ENCODE measurements around the gene MGP. TPM values are rescaled to one million over a fixed set of nuclear protein-coding genes. Genes with fewer than 3 reads are reported as not detected.
A peak's percentile ranks its signal among the peaks of the same experiment; 100 is the strongest.

MGP gene
- total and polyA plus RNA-seq, 7 experiments from 2014 or later, result 0.48 to 4.1 (median 1.1) TPM; not detected in 3

GRCh38 chr12:14860490-14860889, 25.2 kb downstream of the MGP start:
- H3K27me3 ChIP-seq (ENCODE audit: control insufficient read depth in 2 of 2, insufficient read depth in 2 of 2, low read length in 2 of 2), result no peaks in the 10 kb centered on the region
- no peak overlapping the region for H3K27ac ChIP-seq (ENCODE audit: low read depth, low read length)
- ChIA-PET CTCF (no interaction called here), POLR2A (no interaction called here)
- H3K4me3 Mint-ChIP-seq, result no peak overlapping the region
- no peaks in the 10 kb centered on the region for H3K36me3 ChIP-seq (ENCODE audit: control insufficient read depth in 2 of 3, insufficient read depth in 3 of 3, low read length in 3 of 3)
- no peak for DNase-seq
- peaks cover 0 to 1% (median 0%) of the 10 kb centered on the region in 7 donors for H3K4me1 Mint-ChIP-seq
- peaks cover 5 to 16% (median 12%) of the 10 kb centered on the region in 5 donors for H3K36me3 Mint-ChIP-seq
- no peak overlapping the region for H3K4me3 ChIP-seq (ENCODE audit: low read length)
- no peak overlapping the region for H3K27ac Mint-ChIP-seq
- no peaks in the 10 kb centered on the region for H3K27me3 Mint-ChIP-seq
- no peaks in the 10 kb centered on the region for H3K9me3 ChIP-seq (ENCODE audit: control insufficient read depth in 2 of 3, low read length in 3 of 3)
- intact Hi-C loops (cut with micrococcal nuclease), result no loop called here
- ATAC-seq, result no peak
- no peaks in the 10 kb centered on the region for H3K4me1 ChIP-seq (ENCODE audit: control insufficient read depth in 2 of 2, insufficient read depth in 2 of 2, low read length in 2 of 2)
- H3K9me3 Mint-ChIP-seq, result peaks cover 7 to 50% (median 23%) of the 10 kb centered on the region in 11 donors

- H3K4me1 Mint-ChIP-seq, result peaks cover 0 to 1% (median 0%) of the 10 kb centered on the region in 7 donors
- H3K4me1 ChIP-seq (ENCODE audit: control insufficient read depth in 2 of 2, insufficient read depth in 2 of 2, low read length in 2 of 2), result no peaks in the 10 kb centered on the region
- H3K4me3 Mint-ChIP-seq, result no peak overlapping the region
- intact Hi-C loops (cut with micrococcal nuclease), result no loop called here
- ChIA-PET POLR2A (no interaction called here), CTCF (no interaction called here)
- H3K27me3 Mint-ChIP-seq, result no peaks in the 10 kb centered on the region
- no peaks in the 10 kb centered on the region for H3K27me3 ChIP-seq (ENCODE audit: control insufficient read depth in 2 of 2, insufficient read depth in 2 of 2, low read length in 2 of 2)
- peaks cover 4 to 16% (median 12%) of the 10 kb centered on the region in 5 donors for H3K36me3 Mint-ChIP-seq
- no peaks in the 10 kb centered on the region for H3K9me3 ChIP-seq (ENCODE audit: control insufficient read depth in 2 of 3, low read length in 3 of 3)
- DNase-seq (no peak), ATAC-seq (no peak)
- no peaks in the 10 kb centered on the region for H3K36me3 ChIP-seq (ENCODE audit: control insufficient read depth in 2 of 3, insufficient read depth in 3 of 3, low read length in 3 of 3)
- no peak overlapping the region for H3K4me3 ChIP-seq (ENCODE audit: low read length)
- H3K27ac Mint-ChIP-seq, result no peak overlapping the region
- H3K9me3 Mint-ChIP-seq, result peaks cover 6 to 45% (median 20%) of the 10 kb centered on the region in 11 donors
- H3K27ac ChIP-seq (ENCODE audit: low read depth, low read length), result no peak overlapping the region
These were observed 27.1 kb downstream of the MGP start for GRCh38 chr12:14858513-14858912.

DNA sequence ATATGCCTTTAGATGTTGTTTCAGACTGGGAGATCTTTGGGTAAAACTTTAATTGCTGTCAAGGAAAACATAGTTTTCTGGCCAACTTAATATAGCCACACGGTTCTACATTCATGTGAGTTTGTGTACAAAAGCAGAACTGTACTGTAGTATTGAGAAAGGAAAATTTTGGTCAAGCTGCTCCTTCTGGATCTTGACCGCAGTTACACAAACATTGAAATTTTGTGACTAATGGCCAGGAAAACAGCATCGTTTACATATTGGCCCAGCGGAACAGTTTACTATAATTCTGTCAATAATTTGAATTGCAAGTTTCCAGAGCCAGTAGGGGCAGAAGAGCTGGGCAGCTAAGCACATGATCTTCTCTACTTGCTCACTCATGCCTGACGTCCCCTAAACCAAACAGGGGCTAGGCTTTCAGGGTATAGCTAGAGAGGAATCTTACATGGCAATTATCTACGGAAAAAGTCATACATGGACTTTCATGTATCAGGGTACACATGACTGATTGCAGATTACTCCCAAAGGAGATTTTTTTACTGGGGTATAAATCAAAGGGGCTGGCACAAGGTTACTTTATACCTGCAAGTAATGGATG, 31.0 kb downstream of the MGP start:
- Histone ChIP-seq H3K27me3 (ENCODE audit: control insufficient read depth in 2 of 2, insufficient read depth in 2 of 2, low read length in 2 of 2) (no peaks in the 10 kb centered on the region), H3K4me3 (ENCODE audit: low read length) (no peak overlapping the region), H3K27ac (ENCODE audit: low read depth, low read length) (no peak overlapping the region), H3K9me3 (ENCODE audit: control insufficient read depth in 2 of 3, low read length in 3 of 3) (no peaks in the 10 kb centered on the region), H3K36me3 (ENCODE audit: control insufficient read depth in 2 of 3, insufficient read depth in 3 of 3, low read length in 3 of 3) (no peaks in the 10 kb centered on the region), H3K4me1 (ENCODE audit: control insufficient read depth in 2 of 2, insufficient read depth in 2 of 2, low read length in 2 of 2) (no peaks in the 10 kb centered on the region)
- Mint-ChIP-seq H3K27me3 (no peaks in the 10 kb centered on the region), H3K4me1 (peaks cover 0 to 2% (median 0%) of the 10 kb centered on the region in 7 donors), H3K27ac (no peak overlapping the region), H3K4me3 (no peak overlapping the region), H3K36me3 (peaks cover 0 to 9% (median 6%) of the 10 kb centered on the region in 5 donors), H3K9me3 (peaks cover 2 to 27% (median 10%) of the 10 kb centered on the region in 11 donors)
- intact Hi-C loops (cut with micrococcal nuclease), result no loop called here
- POLR2A ChIA-PET, result no interaction called here
- DNase-seq (no peak), ATAC-seq (no peak)
- CTCF ChIA-PET, result interaction anchor here (1.3 kb wide), 1 partner anchor 9 kb away, joined by 6 read pairs; no protein-coding TSS in a partner anchor

DNA sequence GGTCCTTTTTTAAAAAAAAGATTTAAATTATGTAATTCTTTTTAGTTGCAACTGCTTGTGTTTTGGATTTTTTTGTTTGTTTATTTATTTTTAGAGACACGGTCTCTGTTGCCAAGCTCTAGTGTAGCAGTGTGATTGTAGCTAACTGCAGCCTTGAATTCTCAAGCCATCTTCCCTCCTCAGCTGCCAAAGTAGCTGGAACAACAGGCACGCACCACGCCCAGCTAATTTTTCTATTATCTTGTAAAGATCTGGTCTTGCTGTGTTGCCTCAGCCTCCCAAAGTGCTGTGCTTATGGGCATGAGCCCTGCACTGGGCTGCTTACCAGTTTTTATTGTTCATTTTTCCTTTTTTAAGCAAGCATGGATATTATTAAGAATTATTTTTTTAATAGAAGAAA, 31.7 kb downstream of the MGP start:
- ChIA-PET POLR2A (interaction anchor here (1.6 kb wide), 1 partner anchor 85 kb away, joined by 3 read pairs; no protein-coding TSS in a partner anchor), CTCF (no interaction called here)
- H3K4me3 Mint-ChIP-seq, result no peak overlapping the region

DNA sequence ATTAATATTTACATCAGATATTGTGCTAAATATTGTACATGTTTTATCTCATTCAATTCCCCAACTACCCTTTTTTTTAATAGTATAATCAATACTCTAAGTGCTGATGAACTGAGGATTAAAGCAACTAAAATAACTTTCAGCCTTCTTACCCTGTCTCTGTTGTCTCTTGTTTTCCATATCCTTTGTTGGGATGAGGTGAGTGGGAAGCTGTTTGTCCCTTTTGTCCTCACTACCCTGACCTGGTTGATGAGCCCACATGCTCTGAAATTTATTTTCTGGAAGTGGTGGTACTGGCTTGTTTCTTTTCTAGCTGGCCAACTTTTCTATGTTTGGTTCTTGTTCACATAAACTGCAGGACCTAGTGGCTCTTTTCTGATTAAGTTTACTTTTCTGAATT, 32.8 kb downstream of the MGP start:
- no peak overlapping the region for H3K27ac ChIP-seq (ENCODE audit: low read depth, low read length)
- Mint-ChIP-seq H3K27ac (peak overlapping the region in 2 of 9 donors; percentile 20 to 82), H3K4me1 (peaks cover 0 to 2% (median 0%) of the 10 kb centered on the region in 7 donors), H3K36me3 (peaks cover 0 to 5% (median 0%) of the 10 kb centered on the region in 5 donors), H3K4me3 (no peak overlapping the region), H3K27me3 (no peaks in the 10 kb centered on the region), H3K9me3 (peaks cover 0 to 12% (median 6%) of the 10 kb centered on the region in 11 donors)
- no peaks in the 10 kb centered on the region for H3K4me1 ChIP-seq (ENCODE audit: control insufficient read depth in 2 of 2, insufficient read depth in 2 of 2, low read length in 2 of 2)
- CTCF ChIA-PET, result interaction anchor here (1.5 kb wide), 1 partner anchor 10 kb away, joined by 3 read pairs; the partner anchor contains the start of gene ART4
- POLR2A ChIA-PET, result interaction anchor here (0.8 to 1.6 kb wide), 2 partner anchors 84 to 127 kb away, joined by 3 read pairs; no protein-coding TSS in a partner anchor
- H3K36me3 ChIP-seq (ENCODE audit: control insufficient read depth in 2 of 3, insufficient read depth in 3 of 3, low read length in 3 of 3), result no peaks in the 10 kb centered on the region
- intact Hi-C loops (cut with micrococcal nuclease), result loop anchor here in 1 of 2 donors (1.0 kb wide), 1 partner anchor 31 kb away; no protein-coding TSS in a partner anchor
- ATAC-seq, result no peak
- H3K27me3 ChIP-seq (ENCODE audit: control insufficient read depth in 2 of 2, insufficient read depth in 2 of 2, low read length in 2 of 2), result no peaks in the 10 kb centered on the region
- H3K4me3 ChIP-seq (ENCODE audit: low read length), result no peak overlapping the region
- no peak for DNase-seq
- H3K9me3 ChIP-seq (ENCODE audit: control insufficient read depth in 2 of 3, low read length in 3 of 3), result no peaks in the 10 kb centered on the region

More for the DNA sequence above, 31.7 kb downstream of the MGP start:
- no peaks in the 10 kb centered on the region for H3K27me3 Mint-ChIP-seq
- DNase-seq (no peak), ATAC-seq (no peak)
- peaks cover 0 to 20% (median 6%) of the 10 kb centered on the region in 11 donors for H3K9me3 Mint-ChIP-seq
- Histone ChIP-seq H3K36me3 (ENCODE audit: control insufficient read depth in 2 of 3, insufficient read depth in 3 of 3, low read length in 3 of 3) (no peaks in the 10 kb centered on the region), H3K4me1 (ENCODE audit: control insufficient read depth in 2 of 2, insufficient read depth in 2 of 2, low read length in 2 of 2) (no peaks in the 10 kb centered on the region), H3K4me3 (ENCODE audit: low read length) (no peak overlapping the region), H3K27me3 (ENCODE audit: control insufficient read depth in 2 of 2, insufficient read depth in 2 of 2, low read length in 2 of 2) (no peaks in the 10 kb centered on the region), H3K9me3 (ENCODE audit: control insufficient read depth in 2 of 3, low read length in 3 of 3) (no peaks in the 10 kb centered on the region), H3K27ac (ENCODE audit: low read depth, low read length) (no peak overlapping the region)
- H3K27ac Mint-ChIP-seq, result no peak overlapping the region
- intact Hi-C loops (cut with micrococcal nuclease), result loop anchor here in 1 of 2 donors (1.0 kb wide), 1 partner anchor 30 kb away; no protein-coding TSS in a partner anchor
- peaks cover 0 to 2% (median 0%) of the 10 kb centered on the region in 7 donors for H3K4me1 Mint-ChIP-seq
- peaks cover 0 to 5% (median 0%) of the 10 kb centered on the region in 5 donors for H3K36me3 Mint-ChIP-seq

- POLR2A ChIA-PET, result interaction anchor here (1.8 kb wide), 1 partner anchor 145 kb away, joined by 8 read pairs; no protein-coding TSS in a partner anchor
- intact Hi-C loops (cut with micrococcal nuclease), result no loop called here
These were observed 34.6 kb downstream of the MGP start for GRCh38 chr12:14850929-14851663.

More at GRCh38 chr12:14850929-14851663, 34.6 kb downstream of the MGP start:
- H3K36me3 Mint-ChIP-seq, result peaks cover 0 to under 1% (median 0%) of the 10 kb centered on the region in 5 donors
- CTCF ChIA-PET, result interaction anchor here (0.8 to 1.2 kb wide), 3 partner anchors 143 to 371 kb away, joined by 3 to 7 read pairs (median 3); partner anchors contain the start of gene RERG
- H3K27ac ChIP-seq (ENCODE audit: low read depth, low read length), result no peak overlapping the region
- DNase-seq (no peak), ATAC-seq (no peak)
- no peak overlapping the region for H3K4me3 Mint-ChIP-seq
- H3K9me3 Mint-ChIP-seq, result peaks cover 0 to under 1% (median 0%) of the 10 kb centered on the region in 11 donors
- no peaks in the 10 kb centered on the region for H3K9me3 ChIP-seq (ENCODE audit: control insufficient read depth in 2 of 3, low read length in 3 of 3)
- H3K36me3 ChIP-seq (ENCODE audit: control insufficient read depth in 2 of 3, insufficient read depth in 3 of 3, low read length in 3 of 3), result no peaks in the 10 kb centered on the region
- no peaks in the 10 kb centered on the region for H3K4me1 ChIP-seq (ENCODE audit: control insufficient read depth in 2 of 2, insufficient read depth in 2 of 2, low read length in 2 of 2)
- no peaks in the 10 kb centered on the region for H3K27me3 Mint-ChIP-seq
- no peak overlapping the region for H3K4me3 ChIP-seq (ENCODE audit: low read length)
- H3K4me1 Mint-ChIP-seq, result peaks cover 0 to 6% (median 3%) of the 10 kb centered on the region in 7 donors
- H3K27me3 ChIP-seq (ENCODE audit: control insufficient read depth in 2 of 2, insufficient read depth in 2 of 2, low read length in 2 of 2), result no peaks in the 10 kb centered on the region
- peak overlapping the region in 1 of 9 donors; percentile 82 for H3K27ac Mint-ChIP-seq

All from naive thymus-derived CD4-positive, alpha-beta T cell (primary cell).